GM18907 (cell line): Measurements from ENCODE around the gene NCS1.

ENCODE experiments used
- ATAC-seq: cut with Tn5 transposase; IDR thresholded peaks from one replicate; pipeline ENCODE4 v1.9.1; 2021; ENCODE audit warnings: mild to moderate bottlenecking, moderate library complexity; ENCODE audit not compliant: unreplicated experiment

Gene NCS1

GRCh38 chr9:130211548-130212226 is 39.5 kb downstream of the NCS1 start:
- ATAC-seq = no peak

DNA sequence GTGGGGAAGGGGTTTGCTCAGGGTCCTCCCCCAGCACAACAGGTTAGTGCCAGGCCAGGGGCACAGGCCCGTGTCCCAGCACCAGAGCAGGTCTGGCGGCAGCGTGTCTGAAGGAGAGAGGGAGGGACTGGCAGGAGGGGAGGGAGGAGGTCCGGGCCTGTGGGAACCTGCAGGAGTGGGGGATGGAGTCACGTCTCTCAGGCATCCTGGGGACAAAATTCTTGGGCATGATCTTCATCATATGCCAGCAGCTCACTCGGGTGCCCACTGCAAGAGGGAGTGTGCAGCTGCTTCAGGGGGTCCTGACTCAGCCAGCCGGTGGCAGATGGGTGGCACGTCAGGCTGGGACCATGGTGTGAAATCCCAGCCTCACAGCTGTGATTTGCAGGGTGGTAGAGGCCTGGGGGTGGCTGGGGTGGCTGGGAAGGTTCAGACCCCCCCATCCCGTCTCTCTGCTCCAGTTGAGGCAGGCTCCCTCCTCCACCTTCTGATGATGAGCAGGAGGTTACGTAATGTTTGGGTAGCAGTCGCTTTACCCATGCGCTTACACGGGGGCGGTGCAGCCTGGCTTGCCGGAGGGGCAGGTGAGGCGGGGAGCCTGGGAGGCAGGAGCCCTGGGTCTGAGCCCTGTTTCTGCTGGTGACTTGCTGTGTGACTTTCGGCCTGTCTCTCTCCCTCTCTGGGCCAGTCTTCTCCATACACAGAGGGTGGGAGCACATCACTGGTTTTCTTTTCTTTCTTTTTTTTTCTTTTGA is 40.5 kb downstream of the NCS1 start:
- ATAC-seq = no peak

DNA sequence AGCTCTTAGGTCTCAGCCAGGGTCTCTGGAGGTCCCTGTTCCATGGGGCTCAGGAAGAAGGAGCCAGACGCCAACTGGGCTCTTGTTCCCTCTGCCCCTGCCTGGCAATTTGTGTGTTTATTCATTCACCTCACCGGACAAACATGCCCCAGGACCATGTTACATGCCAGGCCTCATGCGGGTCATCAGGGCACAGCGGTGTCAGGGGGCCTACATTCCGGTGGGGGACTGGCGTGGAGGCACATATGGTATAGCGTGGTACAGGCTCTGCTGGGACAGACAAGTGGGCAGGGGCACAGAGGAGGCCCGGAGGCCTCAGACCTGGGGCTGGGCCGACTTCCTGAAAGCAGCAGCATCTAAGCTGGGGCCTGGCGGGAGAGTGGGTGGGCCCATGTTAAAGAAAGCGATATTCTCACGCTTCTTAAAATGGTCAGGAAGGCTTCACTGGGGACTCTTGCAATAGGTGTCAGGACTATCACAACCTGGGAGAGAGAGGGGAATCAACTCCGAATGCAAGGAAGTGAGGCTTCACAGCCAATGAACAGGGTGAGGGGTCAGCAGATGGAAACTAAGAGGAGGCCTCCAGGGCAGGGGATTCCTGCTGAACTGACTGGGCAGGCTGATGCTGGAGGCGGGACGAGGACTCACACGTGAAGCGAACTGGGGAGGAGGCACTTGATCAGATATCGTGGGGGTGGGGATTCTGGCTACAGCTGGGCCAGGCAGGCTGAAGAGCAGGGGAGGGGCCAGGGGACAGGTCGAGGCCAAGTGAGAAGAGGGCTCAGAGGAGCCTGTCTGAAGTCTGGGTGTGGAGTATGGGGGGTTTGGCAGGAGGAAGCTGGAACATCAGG is 41.9 kb downstream of the NCS1 start:
- ATAC-seq = no peak

DNA sequence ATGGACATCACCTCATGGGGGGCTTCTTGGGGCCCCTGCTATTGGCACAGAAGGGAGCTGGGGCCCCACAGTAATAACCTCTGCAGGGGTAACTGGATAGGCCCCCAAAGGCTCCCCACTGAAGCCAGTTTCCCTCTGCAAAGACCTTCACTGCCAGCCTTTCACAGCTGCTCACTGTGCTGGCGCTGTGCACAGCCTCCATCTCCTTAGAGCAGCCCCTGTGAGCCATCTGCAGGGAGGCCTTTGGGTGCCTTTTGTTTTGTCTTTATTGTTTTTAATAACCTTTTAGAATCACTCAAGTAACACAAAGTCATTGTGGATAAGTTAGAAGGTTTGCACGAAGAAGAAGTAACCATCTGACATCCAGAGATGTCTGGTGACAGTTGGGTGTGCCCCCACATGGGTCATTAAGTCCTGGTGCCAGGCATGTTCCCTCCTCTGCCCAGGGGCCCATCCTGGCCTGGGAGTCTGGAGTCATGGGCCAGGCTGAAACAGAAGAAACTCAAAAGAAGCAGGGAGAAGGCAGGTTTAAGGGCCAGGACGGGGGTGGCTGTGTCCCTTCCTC is 42.7 kb downstream of the NCS1 start:
- no peak for ATAC-seq

- ATAC-seq = no peak
Observed at GRCh38 chr9:130215341-130216119, 43.3 kb downstream of the NCS1 start.

- no peak for ATAC-seq
Observed at GRCh38 chr9:130217838-130218237, 45.6 kb downstream of the NCS1 start.

GRCh38 chr9:130219661-130220096 is 47.5 kb downstream of the NCS1 start:
- no peak for ATAC-seq

DNA sequence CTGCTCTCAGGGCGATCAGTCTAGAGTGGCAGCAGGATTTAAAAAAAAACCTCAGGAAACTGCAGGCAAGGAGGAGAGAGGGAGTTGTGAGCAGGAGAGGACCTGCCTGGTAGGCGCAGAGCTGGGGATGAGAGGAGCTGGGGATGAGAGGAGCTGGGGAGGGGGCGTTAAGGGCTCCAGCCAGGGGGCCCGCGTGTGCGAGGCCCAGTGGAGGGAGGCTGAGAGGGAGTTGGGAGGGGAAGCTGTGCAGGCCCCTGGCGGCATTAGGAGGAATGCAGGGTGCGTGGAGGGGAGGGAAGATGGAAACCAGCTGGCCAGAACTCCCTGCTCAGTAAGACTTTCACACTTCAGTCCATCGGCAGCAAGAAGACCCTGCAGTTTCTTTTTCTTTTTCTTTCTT is 48.1 kb downstream of the NCS1 start:
- ATAC-seq = no peak

DNA sequence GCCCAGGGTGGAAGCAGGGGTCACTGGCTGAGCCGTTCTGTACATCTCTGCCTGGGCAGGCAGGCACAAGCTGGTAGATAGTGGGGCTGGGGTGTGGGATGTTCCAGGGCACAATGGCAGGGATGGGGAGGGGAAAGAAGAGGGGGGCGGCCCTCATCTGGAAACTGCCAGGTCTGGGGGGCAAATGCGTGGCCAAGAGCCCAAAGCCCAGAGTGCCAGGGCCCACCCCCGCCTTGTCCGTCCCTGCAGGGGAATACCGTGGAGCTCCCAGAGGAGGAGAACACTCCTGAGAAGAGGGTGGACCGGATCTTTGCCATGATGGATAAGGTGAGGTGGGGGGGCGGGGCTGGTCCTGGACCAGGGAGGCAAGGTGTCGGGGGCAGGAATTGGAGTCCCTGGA is 50.6 kb downstream of the NCS1 start:
- no peak for ATAC-seq

GRCh38 chr9:130225071-130225470 is 52.9 kb downstream of the NCS1 start:
- no peak for ATAC-seq

- ATAC-seq = no peak
Observed at GRCh38 chr9:130225586-130225985, 53.4 kb downstream of the NCS1 start.

DNA sequence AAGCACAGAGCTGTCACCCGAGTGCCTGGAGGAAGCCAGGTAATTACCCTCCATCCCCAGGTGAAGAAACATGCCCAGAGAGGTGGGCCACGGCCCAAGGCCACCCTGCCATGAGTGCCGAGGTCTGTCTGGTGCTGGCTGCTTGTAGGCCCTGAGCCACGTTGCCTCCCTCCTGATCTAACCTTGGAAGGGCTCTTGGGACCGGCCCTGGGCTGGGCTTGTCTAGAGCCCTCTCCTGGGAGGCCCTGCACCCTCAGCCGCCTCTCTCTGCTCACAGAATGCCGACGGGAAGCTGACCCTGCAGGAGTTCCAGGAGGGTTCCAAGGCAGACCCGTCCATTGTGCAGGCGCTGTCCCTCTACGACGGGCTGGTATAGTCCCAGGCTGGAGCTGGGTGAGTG is 53.9 kb downstream of the NCS1 start:
- no peak for ATAC-seq

- no peak for ATAC-seq
Observed at GRCh38 chr9:130227833-130228232, 55.6 kb downstream of the NCS1 start.

- ATAC-seq = no peak
Observed at GRCh38 chr9:130229759-130230158, 57.6 kb downstream of the NCS1 start.

- no peak for ATAC-seq
Observed at GRCh38 chr9:130230631-130231030, 58.4 kb downstream of the NCS1 start.

DNA sequence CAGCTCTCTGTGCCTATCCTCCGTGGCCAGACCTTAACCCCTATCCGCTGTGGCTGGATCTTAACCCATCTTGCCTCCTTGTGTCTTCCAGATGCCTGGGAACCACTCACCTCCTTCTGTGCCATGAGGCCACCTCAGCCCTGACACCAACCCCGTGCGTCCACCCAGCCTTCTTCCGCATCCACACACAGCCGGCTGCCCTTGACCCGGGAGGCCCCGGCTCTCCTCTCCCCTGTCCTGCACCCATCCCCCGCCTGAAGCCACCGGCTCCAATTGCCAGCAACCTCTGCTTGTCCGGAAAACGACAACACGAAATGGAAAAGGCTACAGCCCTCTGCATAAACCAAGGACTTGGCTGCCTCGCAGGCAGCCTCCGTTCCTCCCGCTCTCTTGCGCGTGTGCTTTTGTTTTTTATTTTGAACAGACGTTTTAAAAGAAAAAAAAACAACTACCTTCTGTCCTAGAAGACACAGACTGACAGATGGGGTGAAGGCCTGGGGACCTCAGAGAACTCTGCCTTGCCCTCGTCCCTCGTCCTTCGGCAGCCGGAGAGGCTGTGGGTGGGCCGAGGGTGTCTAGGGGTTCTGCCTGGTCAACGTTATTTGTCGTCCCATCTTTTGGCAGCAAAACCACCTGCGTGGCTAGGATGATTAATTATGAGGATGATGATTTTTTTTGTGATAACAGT is 60.8 kb downstream of the NCS1 start:
- ATAC-seq = no peak

GRCh38 chr9:130233587-130233945 is 61.4 kb downstream of the NCS1 start:
- no peak for ATAC-seq

- ATAC-seq = no peak
Observed at GRCh38 chr9:130234340-130235260, 62.4 kb downstream of the NCS1 start.
